ENCODE measurements around the gene NUDT14.

NUDT14 gene

GRCh38 chr14:105155681-105156413 is 25.3 kb downstream of the NUDT14 start:
- no peak for DNase-seq

DNA sequence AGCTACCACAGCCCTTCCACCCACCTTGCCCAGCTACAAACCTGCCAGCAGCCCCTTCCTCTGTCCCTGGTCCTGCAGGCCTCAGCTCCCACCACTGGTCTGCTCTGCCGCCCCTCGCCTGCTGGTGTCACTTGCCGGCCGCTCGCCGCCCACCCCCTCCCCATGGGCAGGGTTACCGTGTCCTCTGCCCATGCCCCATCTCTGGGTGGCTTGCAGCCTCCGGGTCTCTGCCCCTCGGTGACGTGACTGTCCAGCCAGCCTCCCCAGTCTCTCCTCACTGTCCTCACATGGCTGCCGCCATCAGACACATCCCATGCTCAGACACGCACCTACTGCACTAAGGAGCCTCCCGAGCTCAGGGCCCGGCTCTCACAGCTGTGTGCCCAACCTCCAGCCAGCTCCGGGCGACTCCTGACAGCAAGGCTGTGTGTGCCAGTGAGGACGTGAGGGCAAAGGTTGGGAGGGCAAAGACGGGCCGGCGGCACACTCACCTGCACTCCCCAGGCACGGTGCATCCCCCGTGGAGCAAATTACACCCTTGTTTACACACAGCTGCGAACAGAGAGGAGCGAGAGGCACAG is 26.0 kb downstream of the NUDT14 start:
- no peak for DNase-seq

DNA sequence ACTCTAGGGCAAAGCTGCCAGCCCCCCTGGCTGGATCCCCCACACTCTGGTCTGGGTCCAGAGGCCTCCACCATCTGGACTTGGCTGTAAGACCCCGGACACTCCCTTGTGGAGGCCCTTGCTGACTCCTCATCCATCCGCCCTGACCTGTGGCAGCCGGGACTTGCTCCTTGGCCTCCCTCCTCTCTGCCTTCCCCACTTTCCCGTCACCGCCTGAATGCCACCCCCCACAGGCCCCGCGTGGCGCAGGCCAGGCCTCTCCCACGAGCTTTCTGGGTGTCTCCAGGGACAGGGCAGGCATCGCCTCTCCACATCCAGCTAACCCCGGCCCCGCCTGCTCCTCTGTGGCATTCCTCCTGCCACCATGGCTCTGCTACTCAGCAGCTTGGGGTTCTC is 26.6 kb downstream of the NUDT14 start:
- no peak for DNase-seq

DNA sequence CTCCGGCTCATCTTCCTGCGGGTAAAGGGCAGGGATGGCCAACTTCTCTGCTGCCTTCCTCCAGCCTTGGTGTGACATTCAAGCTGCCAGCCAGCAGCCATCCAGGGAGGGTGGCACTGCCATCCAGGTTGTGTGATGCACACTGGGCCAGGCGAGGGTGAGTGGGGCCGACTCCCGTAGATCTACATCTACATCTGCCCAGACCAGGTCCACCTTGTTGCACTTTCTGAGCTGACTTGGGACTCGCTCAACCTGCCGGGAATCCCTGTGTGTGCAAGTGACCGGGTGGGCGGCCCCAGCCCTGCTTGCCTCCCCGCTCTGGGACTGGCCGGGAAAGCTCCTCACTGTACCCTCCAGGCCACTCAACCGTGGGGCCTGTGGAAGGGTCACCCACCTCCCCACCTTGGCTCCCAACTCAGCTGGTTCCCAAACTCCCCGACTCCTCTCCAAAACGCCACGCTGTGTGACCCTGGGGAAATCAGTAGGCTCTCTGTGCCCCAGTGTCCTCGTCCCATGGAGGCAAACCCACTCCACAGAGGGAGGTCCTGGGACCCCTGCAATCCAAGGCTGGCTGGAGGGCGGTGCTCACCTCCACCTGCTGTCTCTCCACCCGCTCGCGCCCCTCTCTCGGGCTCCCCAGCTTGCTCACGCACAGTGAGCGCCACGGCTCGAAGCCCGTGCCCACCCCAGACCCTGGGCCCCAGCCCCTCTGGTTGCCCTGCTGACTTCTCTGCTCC is 27.2 kb downstream of the NUDT14 start:
- no peak for DNase-seq

- DNase-seq: no peak
These were observed 27.8 kb downstream of the NUDT14 start for GRCh38 chr14:105153331-105153731.

GRCh38 chr14:105152794-105153241 is 28.3 kb downstream of the NUDT14 start:
- DNase-seq: no peak

GRCh38 chr14:105151838-105152793 is 29.0 kb downstream of the NUDT14 start:
- DNase-seq: no peak

GRCh38 chr14:105151084-105151837 is 29.9 kb downstream of the NUDT14 start:
- no peak for DNase-seq

DNA sequence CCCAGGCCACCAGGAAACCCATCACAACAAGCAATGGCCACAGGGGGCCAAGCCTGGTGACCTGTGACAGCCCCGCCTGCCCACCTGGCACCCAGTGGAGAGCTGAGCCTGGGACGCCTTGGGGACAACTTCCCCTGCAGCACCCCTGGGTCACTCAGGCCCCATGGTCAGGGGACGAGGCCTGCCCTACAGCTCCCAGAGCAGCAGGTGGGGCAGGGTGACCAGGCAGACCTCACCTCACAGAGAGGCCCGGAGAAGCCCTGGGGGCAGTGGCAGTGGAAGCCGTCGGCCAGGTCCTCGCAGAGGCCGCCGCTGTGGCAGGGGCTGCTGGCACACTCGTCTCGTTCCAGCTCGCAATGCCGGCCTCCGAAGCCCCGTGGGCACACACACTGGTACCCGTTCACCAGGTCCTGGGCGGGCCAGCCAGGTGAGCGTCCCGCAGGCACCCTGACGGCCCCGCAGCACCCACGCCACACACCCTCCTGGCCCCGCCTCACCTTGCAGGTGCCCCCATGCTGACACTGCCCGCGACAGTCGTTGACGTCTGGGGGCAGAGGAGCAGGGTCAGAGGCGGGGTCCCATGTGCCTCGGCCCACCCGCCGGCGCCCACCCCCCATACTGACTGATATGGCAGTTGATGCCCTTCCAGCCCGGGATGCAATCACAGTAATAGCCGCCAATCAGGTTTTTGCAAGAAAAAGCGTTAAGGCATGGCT is 30.6 kb downstream of the NUDT14 start:
- no peak for DNase-seq

DNA sequence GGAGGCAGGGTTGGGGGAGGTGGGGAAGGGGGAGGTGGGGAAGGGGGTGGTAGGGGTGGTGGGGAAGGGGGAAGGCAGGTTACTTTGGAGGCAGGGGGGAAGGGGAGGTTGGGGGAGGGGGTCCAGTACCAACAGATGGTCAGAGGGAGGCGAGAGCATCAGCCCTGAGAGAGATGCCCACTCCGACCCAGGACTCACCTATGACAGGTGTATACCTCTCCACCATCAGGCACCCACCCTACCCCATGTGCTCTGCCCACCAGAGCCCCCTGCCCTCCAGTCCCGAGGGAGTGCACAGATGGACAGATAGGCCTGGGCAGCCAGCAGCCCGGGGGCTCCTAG is 31.1 kb downstream of the NUDT14 start:
- DNase-seq: no peak

GRCh38 chr14:105149146-105149781 is 31.8 kb downstream of the NUDT14 start:
- no peak for DNase-seq

- DNase-seq: no peak
These were observed 32.4 kb downstream of the NUDT14 start for GRCh38 chr14:105148604-105149145.

DNA sequence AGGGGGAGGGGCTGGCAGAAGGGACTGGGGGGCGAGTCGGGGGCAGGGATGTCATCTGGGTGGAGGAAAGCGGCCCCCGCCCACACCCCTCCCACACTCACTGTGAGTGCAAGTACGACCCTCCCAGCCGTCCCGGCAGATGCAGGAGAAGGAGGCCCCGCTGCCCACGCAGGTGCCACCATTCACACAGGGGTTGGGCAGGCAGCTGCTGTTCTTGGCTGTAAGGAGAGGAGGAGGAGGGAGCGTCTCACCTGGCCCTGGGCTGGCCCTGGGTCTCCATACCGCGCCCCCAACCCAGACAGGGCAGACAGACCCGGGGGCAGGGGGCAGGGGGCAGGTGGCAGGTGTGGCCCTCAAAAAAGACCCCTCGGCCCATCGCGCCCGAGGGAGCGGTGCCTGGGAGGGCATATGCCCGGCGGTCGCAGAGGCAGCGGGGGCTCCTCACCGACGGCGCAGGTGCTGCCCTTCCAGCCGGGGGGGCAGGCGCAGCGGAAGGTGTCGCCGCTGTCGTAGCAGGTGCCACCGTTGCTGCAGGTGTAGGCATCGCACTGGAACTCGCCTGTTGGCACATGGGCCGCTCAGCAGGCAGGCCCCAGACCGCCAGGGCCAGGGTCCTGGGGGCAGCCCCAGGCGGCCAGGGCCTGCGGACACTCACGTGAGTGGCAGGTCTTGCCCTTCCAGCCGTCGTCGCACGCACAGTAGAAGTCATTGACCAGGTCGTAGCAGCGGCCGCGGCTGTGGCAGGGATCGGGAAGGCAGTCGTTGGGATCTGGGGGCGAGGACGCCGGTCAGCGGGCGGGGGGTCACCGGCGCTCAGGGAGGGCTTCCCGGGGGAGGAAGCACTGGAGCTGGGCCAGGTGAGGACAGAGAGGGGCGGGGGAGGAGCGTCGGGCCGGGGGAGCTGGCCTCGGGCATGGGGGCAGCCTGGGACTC is 33.2 kb downstream of the NUDT14 start:
- no peak for DNase-seq

GRCh38 chr14:105146976-105147635 is 34.0 kb downstream of the NUDT14 start:
- no peak for DNase-seq

DNA sequence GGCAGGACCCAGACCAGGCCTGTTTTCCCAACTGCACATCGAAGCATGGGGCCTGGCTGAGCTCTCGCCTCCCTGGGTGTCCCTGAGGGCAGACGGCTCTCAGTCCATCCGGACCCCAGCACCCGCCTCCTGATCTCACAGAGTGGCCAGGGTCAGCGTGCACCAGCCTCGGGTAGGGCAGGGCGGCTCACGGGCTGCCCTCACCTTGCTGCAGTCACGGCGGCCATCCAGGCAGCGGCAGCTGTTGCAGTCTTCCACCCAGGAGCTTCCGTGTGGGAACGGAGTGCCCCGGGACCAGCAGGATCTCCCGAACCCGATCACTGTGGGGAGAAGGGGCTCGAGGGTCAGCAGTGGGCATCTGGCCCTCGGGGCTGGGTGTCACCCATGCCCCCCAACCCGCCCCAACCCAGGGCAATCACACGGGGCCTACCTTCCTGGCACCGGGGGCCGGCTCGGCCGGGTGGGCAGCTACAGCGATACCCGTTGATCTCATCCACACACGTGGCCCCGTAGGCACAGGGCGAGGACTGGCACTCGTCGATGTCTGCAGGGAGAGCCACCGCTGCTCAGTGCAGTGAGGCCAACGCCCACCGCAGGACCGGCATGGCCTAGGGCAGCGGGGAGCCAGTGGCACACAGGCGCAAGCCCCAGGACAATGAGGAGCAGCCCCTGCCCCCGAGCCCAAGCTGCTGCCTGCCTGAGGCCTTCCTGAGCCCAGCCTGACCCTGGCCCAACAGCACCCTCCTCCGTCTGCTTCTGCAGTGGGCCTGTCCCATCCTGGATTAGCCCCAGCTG is 34.7 kb downstream of the NUDT14 start:
- DNase-seq: no peak

GRCh38 chr14:105145381-105146180 is 35.5 kb downstream of the NUDT14 start:
- DNase-seq: no peak

DNA sequence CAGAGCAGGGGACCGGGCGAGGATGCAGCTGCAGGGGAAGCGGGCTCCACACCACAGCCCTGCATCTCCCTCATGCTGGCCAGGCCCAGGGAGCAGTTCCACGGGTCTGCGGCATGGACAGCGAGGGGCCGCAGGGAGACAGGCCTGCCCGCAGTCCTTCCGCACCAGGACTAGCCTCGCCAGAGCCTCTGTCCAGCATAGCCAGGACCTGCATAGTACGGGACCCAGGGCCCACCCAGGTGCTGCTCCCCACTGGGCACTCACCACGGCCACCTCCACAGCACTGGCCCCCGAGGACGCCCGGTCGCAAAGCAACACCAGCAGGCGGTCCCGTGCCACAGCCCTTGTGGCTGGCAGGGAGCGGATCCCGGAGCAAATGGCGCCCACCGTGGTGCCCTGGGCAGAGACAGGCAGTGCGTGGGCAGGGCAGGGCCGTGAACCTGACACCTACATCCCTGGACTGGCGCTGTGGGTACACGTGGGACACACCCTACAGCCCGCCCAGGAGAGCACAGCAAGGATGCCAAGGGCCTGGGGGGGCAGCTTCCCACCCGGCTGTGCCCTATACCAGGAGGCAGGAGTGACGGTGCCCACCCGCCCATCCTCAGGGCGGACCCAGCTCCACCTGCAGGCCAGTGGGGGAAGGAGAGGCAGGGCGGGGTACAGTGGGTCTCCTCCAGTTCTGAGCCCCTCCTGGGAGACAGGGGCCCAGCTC is 36.3 kb downstream of the NUDT14 start:
- DNase-seq: no peak

Measured in NCI-H345 (cell line).